ENCODE data around the gene PLCXD1.

DNA sequence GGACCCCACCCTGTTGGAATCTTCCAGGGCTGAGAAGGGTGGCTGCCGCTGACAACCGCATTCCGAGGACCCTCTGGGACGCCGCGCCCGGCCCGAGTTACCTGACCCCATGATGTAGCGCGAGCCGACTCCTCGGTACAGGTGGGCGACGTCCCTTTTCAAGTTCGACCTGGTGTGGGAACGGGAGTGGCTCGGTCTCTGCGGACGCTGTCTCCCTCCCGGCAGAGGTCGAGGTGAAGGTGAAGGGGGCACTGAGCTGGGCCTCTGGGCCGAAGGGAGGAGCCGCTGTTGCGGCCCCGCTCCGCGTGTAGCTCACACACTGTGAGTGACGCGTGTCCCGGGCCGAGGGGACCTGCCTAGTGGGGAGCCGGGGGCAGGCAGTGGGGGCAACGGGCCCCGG is 32.9 kb downstream of the PLCXD1 start:
- TF ChIP-seq NR3C1 (CRISPR knock-in tag; IDR thresholded peaks at IDR 0.05) (no peak), POLR2A (conservative IDR thresholded peaks at IDR 0.05) (no peak), STAG1 (CRISPR knock-in tag; IDR thresholded peaks at IDR 0.05; ENCODE audit: borderline replicate concordance) (no peak), TAF1 (IDR thresholded peaks at IDR 0.05; ENCODE audit: control insufficient read depth, extremely low read depth, insufficient read depth, low read length, severe bottlenecking) (no peak)
- TF ChIP-seq, protein P1, sequence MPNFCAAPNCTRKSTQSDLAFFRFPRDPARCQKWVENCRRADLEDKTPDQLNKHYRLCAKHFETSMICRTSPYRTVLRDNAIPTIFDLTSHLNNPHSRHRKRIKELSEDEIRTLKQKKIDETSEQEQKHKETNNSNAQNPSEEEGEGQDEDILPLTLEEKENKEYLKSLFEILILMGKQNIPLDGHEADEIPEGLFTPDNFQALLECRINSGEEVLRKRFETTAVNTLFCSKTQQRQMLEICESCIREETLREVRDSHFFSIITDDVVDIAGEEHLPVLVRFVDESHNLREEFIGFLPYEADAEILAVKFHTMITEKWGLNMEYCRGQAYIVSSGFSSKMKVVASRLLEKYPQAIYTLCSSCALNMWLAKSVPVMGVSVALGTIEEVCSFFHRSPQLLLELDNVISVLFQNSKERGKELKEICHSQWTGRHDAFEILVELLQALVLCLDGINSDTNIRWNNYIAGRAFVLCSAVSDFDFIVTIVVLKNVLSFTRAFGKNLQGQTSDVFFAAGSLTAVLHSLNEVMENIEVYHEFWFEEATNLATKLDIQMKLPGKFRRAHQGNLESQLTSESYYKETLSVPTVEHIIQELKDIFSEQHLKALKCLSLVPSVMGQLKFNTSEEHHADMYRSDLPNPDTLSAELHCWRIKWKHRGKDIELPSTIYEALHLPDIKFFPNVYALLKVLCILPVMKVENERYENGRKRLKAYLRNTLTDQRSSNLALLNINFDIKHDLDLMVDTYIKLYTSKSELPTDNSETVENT (CRISPR knock-in tag; IDR thresholded peaks at IDR 0.05): no peak
- TF ChIP-seq, protein P2, sequence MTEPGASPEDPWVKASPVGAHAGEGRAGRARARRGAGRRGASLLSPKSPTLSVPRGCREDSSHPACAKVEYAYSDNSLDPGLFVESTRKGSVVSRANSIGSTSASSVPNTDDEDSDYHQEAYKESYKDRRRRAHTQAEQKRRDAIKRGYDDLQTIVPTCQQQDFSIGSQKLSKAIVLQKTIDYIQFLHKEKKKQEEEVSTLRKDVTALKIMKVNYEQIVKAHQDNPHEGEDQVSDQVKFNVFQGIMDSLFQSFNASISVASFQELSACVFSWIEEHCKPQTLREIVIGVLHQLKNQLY (CRISPR knock-in tag; conservative IDR thresholded peaks at IDR 0.05): no peak
- TF ChIP-seq, protein P3, sequence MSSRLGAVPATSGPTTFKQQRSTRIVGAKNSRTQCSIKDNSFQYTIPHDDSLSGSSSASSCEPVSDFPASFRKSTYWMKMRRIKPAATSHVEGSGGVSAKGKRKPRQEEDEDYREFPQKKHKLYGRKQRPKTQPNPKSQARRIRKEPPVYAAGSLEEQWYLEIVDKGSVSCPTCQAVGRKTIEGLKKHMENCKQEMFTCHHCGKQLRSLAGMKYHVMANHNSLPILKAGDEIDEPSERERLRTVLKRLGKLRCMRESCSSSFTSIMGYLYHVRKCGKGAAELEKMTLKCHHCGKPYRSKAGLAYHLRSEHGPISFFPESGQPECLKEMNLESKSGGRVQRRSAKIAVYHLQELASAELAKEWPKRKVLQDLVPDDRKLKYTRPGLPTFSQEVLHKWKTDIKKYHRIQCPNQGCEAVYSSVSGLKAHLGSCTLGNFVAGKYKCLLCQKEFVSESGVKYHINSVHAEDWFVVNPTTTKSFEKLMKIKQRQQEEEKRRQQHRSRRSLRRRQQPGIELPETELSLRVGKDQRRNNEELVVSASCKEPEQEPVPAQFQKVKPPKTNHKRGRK (tag; IDR thresholded peaks at IDR 0.05): no peak
